ENCODE data around the gene SH3PXD2A. TPM values are rescaled to one million over a fixed set of nuclear protein-coding genes. Genes with fewer than 3 reads are reported as not detected.

The SH3PXD2A gene
- total and polyA plus RNA-seq, 10 of the 15 experiments (the other 5 are each of a cell fraction or from before 2014, with no cell fraction given) = 0.63 to 14.0 (median 4.4) TPM

GRCh38 chr10:103793429-103793828 lies 61.9 kb downstream of the SH3PXD2A start:
- no peak for DNase-seq (ENCODE audit: low read depth, low spot score)
- POLR2A ChIA-PET = no interaction called here
- no peak for TF ChIP-seq BCL11A (IDR thresholded peaks at IDR 0.05; ENCODE audit: low read depth, low read length)
- no peak for TF ChIP-seq MYB (IDR thresholded peaks at IDR 0.05; ENCODE audit: borderline replicate concordance, low read depth, low read length)
- TF ChIP-seq CREB1 (IDR thresholded peaks at IDR 0.05; ENCODE audit: low read depth) = no peak
- TF ChIP-seq ZSCAN29 (IDR thresholded peaks at IDR 0.05) = no peak
- no peak for TF ChIP-seq ATF3 (IDR thresholded peaks at IDR 0.05; ENCODE audit: borderline replicate concordance, extremely low read depth, low read depth, low read length)
- no peak for TF ChIP-seq GABPA (IDR thresholded peaks at IDR 0.05; ENCODE audit: low read depth)
- TF ChIP-seq ZBED1 (IDR thresholded peaks at IDR 0.05; ENCODE audit: borderline replicate concordance) = no peak
- TF ChIP-seq KLF5 (IDR thresholded peaks at IDR 0.05; ENCODE audit: partially characterized antibody) = no peak
- no peak for TF ChIP-seq CUX1 (IDR thresholded peaks at IDR 0.05; ENCODE audit: insufficient replicate concordance, low read depth, low read length)
- no peak for TF ChIP-seq SIX5 (IDR thresholded peaks at IDR 0.05; ENCODE audit: low read depth, low read length, severe bottlenecking)
- TF ChIP-seq MTA2 (IDR thresholded peaks at IDR 0.05; ENCODE audit: low read depth) = no peak
- TF ChIP-seq SUPT20H (IDR thresholded peaks at IDR 0.05; ENCODE audit: borderline replicate concordance, control insufficient read depth, low read depth, low read length) = no peak
- no peak for TF ChIP-seq RAD21 (IDR thresholded peaks at IDR 0.05; ENCODE audit: insufficient read depth, low read depth, low read length)
- BruUV-seq (replicated peaks) = no TSS peak
- H3K9ac ChIP-seq (ENCODE audit: control insufficient read depth, insufficient read depth, low read length) = no peak overlapping the region
- intact Hi-C loops (cut with micrococcal nuclease; ENCODE audit: unreplicated experiment) = no loop called here
- H3K79me2 ChIP-seq (ENCODE audit: control insufficient read depth, insufficient read depth, low read length) = no peaks in the 10 kb centered on the region
- no peak for FAIRE-seq
- peaks cover 2 to 3% of the 10 kb centered on the region in 2 experiments; a peak in 1 of 4 replicates for H3K27me3 ChIP-seq (replicated peaks in 1 of 2; ENCODE audit: control insufficient read depth in 2 of 2, insufficient read depth in 2 of 2, low read length in 1 of 2)
- SMC1A ChIA-PET (ENCODE audit: uncharacterized antibody, unreplicated experiment) = no interaction called here
- H2AFZ ChIP-seq (ENCODE audit: control insufficient read depth, low read depth, low read length) = no peak overlapping the region
- no peaks in the 10 kb centered on the region for H3K36me3 ChIP-seq (ENCODE audit: control insufficient read depth in 2 of 2, insufficient read depth in 2 of 2, low read length in 1 of 2)
- no peak for ATAC-seq
- RAD21 ChIA-PET (ENCODE audit: unreplicated experiment) = no interaction called here
- H4K20me1 ChIP-seq (ENCODE audit: control insufficient read depth, insufficient read depth) = no peaks in the 10 kb centered on the region
- in situ Hi-C loops (cut with MboI) = no loop called here
- CTCF ChIA-PET = interaction anchor here (0.6 kb wide), 1 partner anchor 51 kb away, joined by 3 read pairs; no protein-coding TSS in a partner anchor
- WGBS (ENCODE audit: insufficient coverage, insufficient replicate concordance, low lambda C conversion rate, missing lambda C conversion rate) = 55% methylated on average over 3 of the region's 3 CpGs
- no peak overlapping the region for H3K4me3 ChIP-seq
- no peak overlapping the region for H3K4me2 ChIP-seq (ENCODE audit: control insufficient read depth, insufficient read depth)
- no peaks in the 10 kb centered on the region for H3K9me3 ChIP-seq (replicated peaks; ENCODE audit: control insufficient read depth, insufficient read depth, low read length)
- no peak overlapping the region for H3K27ac ChIP-seq (ENCODE audit: control insufficient read depth, insufficient read depth)
- no peaks in the 10 kb centered on the region for H3K4me1 ChIP-seq (ENCODE audit: control insufficient read depth, insufficient read depth, low read length)

All from GM12878 (cell line).